ENCODE data around the gene C19orf44. TPM values are rescaled to one million over a fixed set of nuclear protein-coding genes. Genes with fewer than 3 reads are reported as not detected.

C19orf44 gene
- polyA plus RNA-seq, 1 donor (not counting 4 experiments of a cell fraction or from before 2014, with no cell fraction given), result 2.7 TPM

DNA sequence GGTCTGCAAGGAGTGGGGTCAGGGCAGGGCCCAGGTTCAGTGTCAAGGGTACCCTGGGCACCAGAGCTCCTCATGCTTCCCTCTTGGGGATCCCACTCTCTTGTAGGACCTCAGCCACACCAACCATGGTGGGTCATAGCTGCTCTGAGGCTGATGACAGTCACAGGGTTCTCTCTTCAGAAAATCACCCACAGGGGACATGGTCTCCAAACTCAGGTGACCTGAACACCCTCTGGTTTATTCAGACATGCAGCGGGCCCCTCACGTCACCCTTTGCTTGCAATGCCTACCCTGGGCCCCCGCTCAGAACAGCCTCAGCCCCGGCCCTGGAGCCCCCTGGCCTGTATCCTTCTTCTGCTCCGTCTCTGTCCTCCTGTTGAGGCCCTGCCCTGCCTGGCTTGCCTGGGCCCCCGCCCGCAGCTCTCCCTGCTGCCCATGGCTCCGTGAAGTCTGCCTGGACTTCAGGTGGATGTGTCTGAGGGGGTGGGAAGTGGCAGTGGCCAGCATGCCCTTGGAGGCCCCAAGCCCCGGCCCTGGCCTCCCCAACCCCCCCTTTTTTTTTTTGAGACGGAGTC lies 25.6 kb downstream of the C19orf44 start:
- no peak for FAIRE-seq
- Histone ChIP-seq H3K9me1 (ENCODE audit: control insufficient read depth, extremely low read depth, insufficient read depth, low read length) (no peaks in the 10 kb centered on the region), H3K4me3 (ENCODE audit: control insufficient read depth in 2 of 3, extremely low read depth in 1 of 3, insufficient read depth in 2 of 3, low read depth in 1 of 3, low read length in 3 of 3) (no peak overlapping the region), H3K4me1 (ENCODE audit: control insufficient read depth, extremely low read depth, insufficient read depth, low read length) (no peaks in the 10 kb centered on the region), H4K20me1 (ENCODE audit: control insufficient read depth, extremely low read depth, insufficient read depth, low read length) (no peaks in the 10 kb centered on the region), H3K36me3 (ENCODE audit: control insufficient read depth in 2 of 2, extremely low read depth in 1 of 2, insufficient read depth in 2 of 2, low read length in 2 of 2) (peaks cover 50 to 71% of the 10 kb centered on the region in 2 experiments), H3K9ac (ENCODE audit: control insufficient read depth, extremely low read depth, insufficient read depth, low read length) (no peak overlapping the region), H3K27me3 (ENCODE audit: control insufficient read depth, extremely low read depth, insufficient read depth, low read length) (no peaks in the 10 kb centered on the region), H3K9me3 (ENCODE audit: control insufficient read depth, low read depth, low read length) (no peaks in the 10 kb centered on the region), H3K4me2 (ENCODE audit: control insufficient read depth, extremely low read depth, insufficient read depth, low read depth, low read length) (no peak overlapping the region), H3K79me2 (ENCODE audit: control insufficient read depth, insufficient read depth, low read length) (peaks cover 3% of the 10 kb centered on the region), H2AFZ (ENCODE audit: control insufficient read depth, low read length) (no peak overlapping the region), H3K27ac (ENCODE audit: control insufficient read depth, insufficient read depth, low read length) (no peak overlapping the region)
- TF ChIP-seq, protein P1, sequence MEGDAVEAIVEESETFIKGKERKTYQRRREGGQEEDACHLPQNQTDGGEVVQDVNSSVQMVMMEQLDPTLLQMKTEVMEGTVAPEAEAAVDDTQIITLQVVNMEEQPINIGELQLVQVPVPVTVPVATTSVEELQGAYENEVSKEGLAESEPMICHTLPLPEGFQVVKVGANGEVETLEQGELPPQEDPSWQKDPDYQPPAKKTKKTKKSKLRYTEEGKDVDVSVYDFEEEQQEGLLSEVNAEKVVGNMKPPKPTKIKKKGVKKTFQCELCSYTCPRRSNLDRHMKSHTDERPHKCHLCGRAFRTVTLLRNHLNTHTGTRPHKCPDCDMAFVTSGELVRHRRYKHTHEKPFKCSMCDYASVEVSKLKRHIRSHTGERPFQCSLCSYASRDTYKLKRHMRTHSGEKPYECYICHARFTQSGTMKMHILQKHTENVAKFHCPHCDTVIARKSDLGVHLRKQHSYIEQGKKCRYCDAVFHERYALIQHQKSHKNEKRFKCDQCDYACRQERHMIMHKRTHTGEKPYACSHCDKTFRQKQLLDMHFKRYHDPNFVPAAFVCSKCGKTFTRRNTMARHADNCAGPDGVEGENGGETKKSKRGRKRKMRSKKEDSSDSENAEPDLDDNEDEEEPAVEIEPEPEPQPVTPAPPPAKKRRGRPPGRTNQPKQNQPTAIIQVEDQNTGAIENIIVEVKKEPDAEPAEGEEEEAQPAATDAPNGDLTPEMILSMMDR (optimal IDR thresholded peaks at IDR 0.05 in 1 of 3, IDR thresholded peaks at IDR 0.05 in 1 of 3, conservative IDR thresholded peaks at IDR 0.05 in 1 of 3; ENCODE audit: extremely low read depth in 1 of 3, insufficient read depth in 2 of 3, low read length in 3 of 3), result no peak
- no peak for TF ChIP-seq EZH2 (IDR thresholded peaks at IDR 0.05; ENCODE audit: low read length)
- no peak for DNase-seq (ENCODE audit: low read depth, low spot score)
- dilution Hi-C loops (cut with MboI; ENCODE audit: extremely low pct_ligation_motif_present, low sequenced_read_pairs), result no loop called here

DNA sequence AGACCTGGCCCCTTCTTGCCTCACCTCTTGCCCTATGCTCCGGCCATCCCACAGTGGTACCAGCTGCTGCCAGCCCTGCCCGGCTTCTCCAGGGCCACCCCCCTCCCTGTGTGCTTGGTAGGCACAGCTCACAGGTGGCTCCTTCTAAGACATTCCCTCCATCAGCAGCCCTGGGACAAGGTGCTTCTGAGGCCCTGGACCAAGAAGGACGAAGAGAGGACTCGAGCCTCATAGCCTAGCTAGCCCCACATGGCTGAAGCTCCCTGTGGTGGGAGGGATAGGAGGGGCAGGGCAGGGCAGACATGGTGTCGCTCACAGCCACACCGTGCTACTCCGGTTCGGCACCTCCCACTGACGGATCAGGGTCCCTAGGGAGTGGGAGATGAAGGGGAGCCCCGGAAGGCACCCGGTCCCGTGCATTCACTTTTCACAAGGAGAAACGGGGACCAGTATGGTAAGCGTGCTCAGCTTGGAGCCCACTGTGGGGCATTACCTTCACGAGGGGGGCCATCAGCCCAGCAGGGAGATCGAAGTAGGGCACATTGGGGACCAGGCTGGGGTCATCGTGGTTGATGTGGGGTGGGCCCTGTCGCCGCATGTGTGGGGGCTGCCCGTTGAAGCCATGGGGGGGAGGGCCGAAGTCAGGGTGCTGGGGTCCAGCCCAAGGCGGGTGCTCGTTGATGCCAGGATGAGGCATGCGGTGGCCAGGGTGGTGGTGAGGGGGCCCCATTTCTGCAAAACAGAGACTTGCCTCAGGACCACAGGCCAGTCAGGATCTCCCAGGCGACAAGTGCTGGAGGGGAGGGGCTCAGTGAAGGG lies 26.6 kb downstream of the C19orf44 start:
- FAIRE-seq (no peak), DNase-seq (ENCODE audit: low read depth, low spot score) (no peak)
- H3K4me1 ChIP-seq (ENCODE audit: control insufficient read depth, extremely low read depth, insufficient read depth, low read length), result no peaks in the 10 kb centered on the region
- peaks cover 53 to 71% of the 10 kb centered on the region in 2 experiments for H3K36me3 ChIP-seq (ENCODE audit: control insufficient read depth in 2 of 2, extremely low read depth in 1 of 2, insufficient read depth in 2 of 2, low read length in 2 of 2)
- no peak overlapping the region for H3K9ac ChIP-seq (ENCODE audit: control insufficient read depth, extremely low read depth, insufficient read depth, low read length)
- no peak overlapping the region for H2AFZ ChIP-seq (ENCODE audit: control insufficient read depth, low read length)
- H3K9me3 ChIP-seq (ENCODE audit: control insufficient read depth, low read depth, low read length), result no peaks in the 10 kb centered on the region
- H3K9me1 ChIP-seq (ENCODE audit: control insufficient read depth, extremely low read depth, insufficient read depth, low read length), result no peaks in the 10 kb centered on the region
- no peaks in the 10 kb centered on the region for H3K27me3 ChIP-seq (ENCODE audit: control insufficient read depth, extremely low read depth, insufficient read depth, low read length)
- H3K4me3 ChIP-seq (ENCODE audit: control insufficient read depth in 2 of 3, extremely low read depth in 1 of 3, insufficient read depth in 2 of 3, low read depth in 1 of 3, low read length in 3 of 3), result no peak overlapping the region
- dilution Hi-C loops (cut with MboI; ENCODE audit: extremely low pct_ligation_motif_present, low sequenced_read_pairs), result no loop called here
- no peak overlapping the region for H3K4me2 ChIP-seq (ENCODE audit: control insufficient read depth, extremely low read depth, insufficient read depth, low read depth, low read length)
- no peaks in the 10 kb centered on the region for H4K20me1 ChIP-seq (ENCODE audit: control insufficient read depth, extremely low read depth, insufficient read depth, low read length)
- H3K79me2 ChIP-seq (ENCODE audit: control insufficient read depth, insufficient read depth, low read length), result peaks cover 7% of the 10 kb centered on the region
- TF ChIP-seq EZH2 (IDR thresholded peaks at IDR 0.05; ENCODE audit: low read length), result no peak
- TF ChIP-seq, protein P1 (optimal IDR thresholded peaks at IDR 0.05 in 1 of 3, IDR thresholded peaks at IDR 0.05 in 1 of 3, conservative IDR thresholded peaks at IDR 0.05 in 1 of 3; ENCODE audit: extremely low read depth in 1 of 3, insufficient read depth in 2 of 3, low read length in 3 of 3), result no peak
- H3K27ac ChIP-seq (ENCODE audit: control insufficient read depth, insufficient read depth, low read length), result no peak overlapping the region
